HT-29 (cell line): Measurements from ENCODE around the gene ZNRF3. TPM values are rescaled to one million over a fixed set of nuclear protein-coding genes. Genes with fewer than 3 reads are reported as not detected.
A peak's percentile ranks its signal among the peaks of the same experiment; 100 is the strongest.

Source experiments
- DNase-seq: peaks from one replicate; pipeline ENCODE4 v3.0.0-alpha.2; 2015; ENCODE audit warnings: low spot score
- total RNA-seq: library from RNA; depleted of rRNA; stranded (reverse); fragments of >200 nt; shearing (Covaris generic); gene quantifications from 2 replicates; pipeline ENCODE4 v1.2.3, GENCODE V29; 2014

The ZNRF3 gene
- total RNA-seq, 1 experiment from 2014 or later = 81.8 TPM

DNA sequence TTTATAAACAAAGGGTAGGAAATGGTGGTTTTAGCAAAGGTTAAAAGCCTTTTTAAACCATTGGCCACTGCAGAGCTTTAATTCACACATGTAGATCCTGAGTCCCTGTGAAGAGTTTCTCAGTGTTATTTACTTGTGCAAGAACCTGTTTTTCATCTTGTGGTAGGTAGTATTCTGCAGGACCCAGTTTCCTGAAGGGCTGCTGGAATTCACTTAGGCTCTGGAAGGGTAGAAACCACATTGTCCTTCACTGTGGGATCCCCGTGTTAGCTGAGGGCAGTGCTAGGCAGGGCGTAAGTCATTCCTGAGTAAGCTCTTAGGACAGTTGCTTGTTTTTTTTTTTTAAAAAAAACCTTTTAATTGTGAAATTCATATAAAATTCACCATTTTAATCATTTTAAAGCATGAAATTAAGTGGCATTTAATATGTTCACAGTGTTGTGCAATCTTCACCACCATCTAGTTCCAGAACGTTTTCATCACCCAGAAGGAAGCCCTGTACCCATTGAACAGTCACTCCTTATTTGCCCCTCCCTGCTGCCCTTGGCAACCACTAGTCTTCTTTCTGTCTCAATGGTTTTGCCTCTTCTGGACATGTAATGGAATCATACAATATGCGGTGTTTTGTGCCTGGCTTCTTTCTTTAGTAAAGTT lies 100.5 kb downstream of the ZNRF3 start:
- DNase-seq = peak; percentile 56

DNA sequence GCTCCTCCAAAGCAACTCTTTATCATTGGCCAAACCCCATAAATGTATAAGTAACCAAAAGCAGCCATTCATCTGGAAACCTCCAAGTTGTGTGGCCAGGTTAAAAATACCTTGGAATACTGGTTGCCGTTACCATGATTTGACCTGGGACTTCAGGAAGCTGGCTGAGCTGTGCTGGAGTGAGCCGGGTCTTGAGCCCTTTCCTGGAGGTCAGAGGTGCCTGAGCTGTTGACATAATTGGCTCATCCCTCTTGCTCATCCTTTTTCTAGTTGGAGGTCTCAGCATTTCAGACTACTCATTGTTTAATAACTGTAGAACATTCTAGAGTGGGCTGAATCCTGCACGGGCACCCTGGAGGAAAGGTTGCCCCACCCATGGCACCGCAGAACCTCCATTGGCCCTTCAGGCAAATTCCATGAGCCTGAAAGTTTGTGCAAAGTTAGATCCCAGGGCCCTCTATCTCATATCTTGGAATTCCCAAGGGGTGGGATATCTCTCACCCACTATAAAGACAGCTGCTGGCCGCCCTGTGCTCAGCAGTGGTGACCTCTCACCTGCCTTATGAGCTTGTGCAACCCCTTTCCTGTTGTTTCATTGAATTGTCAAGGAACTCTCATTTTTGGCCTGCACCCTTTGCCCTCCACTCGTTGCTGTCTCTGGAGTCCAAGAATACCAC lies 101.2 kb downstream of the ZNRF3 start:
- no peak for DNase-seq

DNA sequence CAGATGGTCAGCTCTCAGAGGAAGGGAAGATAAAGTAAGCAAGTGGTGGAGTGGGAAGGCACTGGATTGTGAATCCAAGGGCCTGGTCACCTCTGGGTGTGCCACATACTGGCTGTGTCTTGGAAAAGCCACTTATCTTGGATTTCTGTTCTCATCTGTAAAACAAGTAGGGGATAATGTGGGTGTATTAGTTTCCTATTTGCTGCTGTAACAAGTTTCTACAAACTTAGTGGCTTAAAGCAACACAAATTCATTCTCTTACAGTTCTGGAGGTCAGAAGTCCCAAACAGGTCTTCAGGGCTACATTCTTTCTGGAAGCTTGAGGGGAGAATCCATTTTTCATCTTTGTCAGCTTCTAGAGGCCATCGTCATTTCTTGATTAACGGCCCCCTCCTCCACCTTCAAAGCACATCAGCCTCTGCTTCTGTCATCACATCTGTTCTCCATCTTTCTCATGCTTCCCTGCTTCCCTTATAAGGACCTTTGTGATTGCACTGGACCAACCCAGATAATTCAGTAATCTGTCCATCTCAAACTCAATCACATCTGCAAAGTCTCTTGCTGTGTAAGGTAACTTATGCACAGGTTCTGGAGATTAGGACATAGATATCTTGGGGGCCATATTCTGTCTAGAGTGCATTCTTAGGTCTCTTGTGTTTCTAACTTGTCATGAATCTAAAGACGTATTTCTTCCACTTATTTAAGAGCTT lies 102.4 kb downstream of the ZNRF3 start:
- no peak for DNase-seq

DNA sequence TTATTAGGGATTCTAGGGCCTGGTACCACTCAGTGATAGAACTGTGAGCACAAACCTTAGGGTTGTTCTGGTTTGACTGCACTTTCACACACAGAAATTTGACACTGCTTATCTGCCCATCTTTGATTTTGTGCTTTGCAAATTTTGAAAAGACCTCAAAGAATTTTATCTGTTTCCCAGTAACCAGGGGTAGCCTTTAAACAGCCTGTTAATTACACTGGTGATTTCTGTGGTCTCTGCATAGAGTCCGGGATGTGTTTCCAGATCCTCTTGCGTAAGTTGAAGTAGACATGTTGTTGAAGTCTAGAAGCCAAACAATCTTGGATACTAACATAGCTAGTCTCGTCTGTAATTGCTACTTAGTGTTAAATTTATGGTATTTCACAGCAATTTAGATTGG lies 103.0 kb downstream of the ZNRF3 start:
- peak; percentile 28 for DNase-seq

DNA sequence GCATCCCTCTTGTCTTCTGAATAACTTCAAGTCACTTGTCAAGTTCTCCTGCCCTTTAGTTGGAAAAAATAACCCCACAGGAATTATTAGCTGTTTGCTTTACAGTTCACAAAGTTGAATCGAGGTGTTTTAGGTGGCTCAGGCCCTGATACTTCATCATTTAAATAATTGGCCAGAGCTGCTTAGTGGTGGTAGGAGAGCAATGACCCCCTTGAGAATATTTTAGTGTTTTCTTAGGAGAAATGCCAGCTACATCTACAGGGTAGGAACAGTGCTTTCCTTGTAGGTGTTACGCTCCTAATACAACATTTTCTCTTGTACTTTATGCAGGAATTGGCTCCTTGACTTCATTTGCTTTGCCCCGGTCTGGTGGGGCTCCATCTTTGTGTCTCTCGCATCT lies 105.1 kb downstream of the ZNRF3 start:
- DNase-seq = no peak

DNA sequence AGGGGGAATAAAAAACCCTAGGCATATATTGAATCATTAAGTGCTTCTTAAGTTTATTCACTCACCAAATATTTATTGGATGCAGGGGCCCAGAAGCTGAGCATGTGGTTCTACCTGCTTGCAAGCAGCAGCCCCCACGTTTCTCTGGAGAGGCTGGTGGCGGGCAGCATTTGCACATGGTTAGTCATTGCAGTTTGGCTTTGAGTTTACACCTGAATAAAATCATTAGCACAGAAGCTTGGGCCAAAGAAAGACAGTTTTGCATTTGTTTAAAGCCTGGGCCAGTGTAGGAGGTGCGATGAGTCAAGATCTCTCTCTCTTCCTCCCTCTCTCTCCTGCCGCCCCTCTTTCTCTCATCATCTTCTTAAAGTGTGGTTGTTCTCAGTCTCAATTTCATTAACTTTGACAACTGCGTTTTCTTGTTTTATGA lies 105.7 kb downstream of the ZNRF3 start:
- no peak for DNase-seq

DNA sequence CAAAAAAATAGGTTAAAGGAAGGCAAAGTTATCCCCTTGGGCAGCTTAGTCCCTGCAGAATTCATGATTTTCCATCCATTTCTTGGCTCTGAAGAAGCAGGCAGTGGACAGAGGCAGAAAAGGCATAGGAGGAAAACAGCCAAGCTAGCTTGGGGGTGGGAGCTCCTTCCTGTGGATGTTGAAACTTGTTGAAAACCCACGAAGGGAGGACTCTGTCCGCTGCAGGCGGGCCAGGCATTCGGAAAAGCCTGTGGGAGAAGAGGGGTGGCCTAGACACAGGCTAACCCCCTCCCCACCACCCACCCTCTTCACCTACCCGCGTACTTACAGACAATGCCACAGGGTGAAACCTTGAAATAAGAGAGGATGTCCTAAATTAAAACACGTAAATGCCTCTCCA lies 106.1 kb downstream of the ZNRF3 start:
- DNase-seq = no peak

DNA sequence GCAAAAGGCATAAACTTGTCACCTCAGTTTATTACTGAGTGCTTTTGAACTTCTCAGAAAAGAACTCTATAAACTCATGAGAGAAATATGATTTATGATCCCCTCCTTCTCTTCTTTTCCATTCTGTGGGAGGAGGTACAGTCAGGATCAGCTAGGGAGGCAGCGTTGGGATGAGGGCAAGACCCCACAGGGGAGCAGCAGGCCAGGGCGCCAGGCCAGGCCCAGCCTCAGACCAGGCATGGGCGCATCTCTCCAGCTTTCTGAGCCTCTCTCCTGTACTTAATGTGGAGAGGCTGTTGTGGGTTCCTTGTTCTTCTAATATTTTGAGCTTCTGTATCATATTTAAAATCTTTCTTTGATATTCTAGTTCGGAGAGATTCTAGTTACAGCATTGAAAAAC lies 106.5 kb downstream of the ZNRF3 start:
- DNase-seq = no peak

DNA sequence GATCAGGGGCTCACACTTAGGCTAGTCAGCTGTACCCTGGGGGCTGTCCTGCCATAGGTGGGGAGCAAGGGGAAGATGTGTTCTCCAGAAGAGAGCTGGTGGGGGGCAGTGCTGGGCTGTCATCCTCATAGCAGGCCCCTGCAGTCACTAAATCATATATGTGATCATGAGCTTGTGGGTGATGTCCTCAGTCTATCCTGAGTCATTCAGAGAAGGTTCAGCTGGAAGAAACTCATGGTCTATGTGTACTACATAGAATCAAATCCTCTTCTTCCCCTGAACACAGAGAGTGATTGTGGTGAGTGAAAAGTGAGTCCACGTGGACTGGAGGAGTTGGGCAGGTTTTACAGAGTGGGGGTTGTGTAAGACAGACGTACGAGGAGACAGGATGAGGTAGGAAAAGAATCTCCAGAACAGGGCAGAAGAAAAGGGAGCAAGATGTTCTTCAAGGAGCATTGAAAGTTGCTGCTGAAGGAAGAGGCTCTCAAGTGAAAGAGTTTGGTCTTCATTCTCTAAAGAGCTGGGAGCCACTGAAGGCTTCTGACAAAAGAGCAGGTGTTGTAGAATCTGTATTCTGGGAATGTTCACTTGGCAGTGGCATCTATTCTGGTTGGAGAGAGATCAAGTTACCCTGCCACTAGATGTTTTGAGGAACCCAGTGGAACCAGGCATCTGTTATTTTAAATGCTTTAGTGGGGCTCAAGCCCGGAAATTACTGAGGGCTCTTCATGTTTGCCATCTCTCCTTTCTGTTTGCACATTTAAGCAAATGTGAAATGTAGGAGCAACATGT lies 109.4 kb downstream of the ZNRF3 start:
- DNase-seq = no peak

DNA sequence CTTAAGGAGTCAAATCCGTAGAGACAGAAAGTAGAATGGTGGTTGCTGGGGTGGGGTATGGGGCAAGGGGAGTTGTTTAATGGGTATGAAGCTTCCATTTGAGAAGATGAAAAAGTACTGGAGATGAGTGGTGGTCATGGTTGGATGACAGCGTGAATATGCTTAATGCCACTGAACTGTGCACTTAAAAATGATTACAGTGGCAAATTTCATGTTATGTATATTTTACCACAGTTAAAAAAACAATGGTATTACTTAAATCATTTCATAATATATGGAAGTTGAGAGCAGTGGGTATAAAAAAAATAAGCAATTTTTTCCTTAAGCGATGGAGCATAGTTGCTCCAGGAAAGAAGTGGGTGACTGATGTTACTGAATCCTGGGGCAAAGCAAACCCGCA lies 111.2 kb downstream of the ZNRF3 start:
- no peak for DNase-seq

DNA sequence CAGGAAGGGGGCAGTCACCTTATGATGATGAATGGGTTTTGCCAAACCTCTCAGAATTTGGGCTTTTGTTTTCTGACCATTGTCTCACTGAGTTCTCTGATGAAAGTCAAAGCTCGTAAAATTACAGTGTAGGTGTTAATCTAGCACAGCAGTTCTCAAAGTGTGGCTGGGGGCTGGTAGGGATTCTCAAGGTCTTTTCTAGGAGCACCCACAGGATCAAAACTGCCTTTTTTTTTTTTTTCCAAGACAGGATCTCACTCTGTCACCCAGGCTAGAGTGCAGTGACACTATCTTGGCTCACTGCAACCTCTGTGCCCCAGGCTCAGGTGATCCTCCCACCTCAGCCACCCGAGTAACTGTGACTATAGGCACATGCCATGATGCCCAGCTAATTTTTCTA lies 112.2 kb downstream of the ZNRF3 start:
- no peak for DNase-seq

DNA sequence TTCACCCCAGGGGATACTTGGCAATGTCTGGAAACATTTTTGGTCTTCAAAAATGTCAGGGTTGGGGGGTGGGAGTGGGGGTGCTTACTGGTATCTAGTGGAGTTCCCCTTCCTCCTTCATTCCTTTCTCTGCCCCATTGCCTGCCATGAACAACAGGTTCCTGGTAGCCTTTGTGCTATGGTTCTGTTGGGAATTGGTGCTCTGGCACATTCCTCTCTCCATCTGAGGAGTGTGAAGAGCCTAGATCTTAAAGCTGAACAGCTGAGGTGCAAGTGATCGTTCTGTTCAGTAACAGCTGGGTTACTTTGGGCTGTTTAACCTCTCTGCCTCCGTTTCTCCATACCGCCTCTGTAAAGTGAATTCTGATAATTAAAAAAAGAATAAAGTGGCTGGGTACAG lies 114.0 kb downstream of the ZNRF3 start:
- no peak for DNase-seq

DNA sequence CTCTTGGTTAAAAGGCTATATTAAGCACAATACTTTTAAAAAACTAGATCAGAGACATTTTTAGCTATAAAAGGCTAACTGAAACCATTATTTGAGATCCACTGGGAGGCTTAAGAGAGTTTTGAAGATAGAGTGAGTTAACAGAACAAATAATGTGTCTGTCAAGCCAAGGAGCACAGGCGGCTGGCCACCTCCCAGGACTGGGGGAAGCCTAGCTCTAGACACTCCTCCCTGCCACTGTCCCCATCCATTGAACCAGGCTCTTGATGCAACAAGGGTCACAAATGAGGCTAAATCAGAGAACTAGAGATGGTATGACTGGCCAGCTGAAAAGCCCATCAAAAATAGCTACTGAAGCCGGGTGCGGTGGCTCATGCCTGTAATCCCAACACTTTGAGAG lies 115.3 kb downstream of the ZNRF3 start:
- DNase-seq = no peak

DNA sequence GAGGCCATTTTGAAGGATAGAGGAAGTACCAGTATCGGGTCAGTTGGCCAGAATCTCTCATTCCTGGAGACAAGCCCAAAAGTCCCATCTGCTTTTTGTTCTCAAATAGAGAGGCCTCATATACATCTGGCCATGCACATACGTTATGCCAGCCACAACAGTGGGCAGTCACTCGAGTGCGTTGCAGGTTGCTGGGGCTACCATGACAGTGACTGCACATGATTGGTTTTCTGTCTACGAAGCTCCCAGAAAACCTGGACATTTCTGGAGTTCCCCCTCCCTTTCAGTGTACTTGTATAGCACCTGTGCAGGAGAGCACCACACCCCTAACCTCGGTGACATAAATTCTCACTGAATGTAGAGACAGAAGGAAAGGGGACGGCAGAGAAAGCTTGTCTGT lies 116.1 kb downstream of the ZNRF3 start:
- DNase-seq = no peak

DNA sequence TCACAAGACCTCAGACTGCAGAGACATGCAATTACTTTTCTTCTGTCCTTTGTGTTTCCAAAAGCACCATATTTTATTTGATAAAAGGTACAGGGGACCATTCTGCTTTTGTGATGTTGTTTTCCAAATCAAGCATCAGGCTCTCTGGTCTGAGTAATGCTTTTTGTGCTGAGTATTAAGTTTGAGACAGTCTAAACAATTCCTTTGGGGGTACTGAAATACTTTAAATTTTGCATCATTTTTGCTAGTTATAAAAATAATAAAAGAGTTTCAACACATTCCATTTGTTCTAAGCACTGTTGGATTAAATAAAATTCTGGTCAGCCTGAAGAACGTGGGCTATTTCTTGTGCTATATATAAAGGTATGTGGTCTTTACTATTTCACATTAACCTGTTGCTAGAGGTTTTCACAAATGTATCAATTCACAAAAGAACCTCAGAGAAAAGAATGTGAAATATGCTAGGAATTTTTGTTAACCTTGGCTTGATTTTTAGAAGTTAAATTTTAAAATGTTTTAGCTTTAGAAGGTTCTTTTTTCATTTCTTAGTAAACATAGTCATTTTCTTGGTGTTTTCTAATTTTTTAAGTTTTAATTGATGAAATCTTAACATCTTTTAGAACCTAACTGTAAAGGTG lies 116.7 kb downstream of the ZNRF3 start:
- no peak for DNase-seq

DNA sequence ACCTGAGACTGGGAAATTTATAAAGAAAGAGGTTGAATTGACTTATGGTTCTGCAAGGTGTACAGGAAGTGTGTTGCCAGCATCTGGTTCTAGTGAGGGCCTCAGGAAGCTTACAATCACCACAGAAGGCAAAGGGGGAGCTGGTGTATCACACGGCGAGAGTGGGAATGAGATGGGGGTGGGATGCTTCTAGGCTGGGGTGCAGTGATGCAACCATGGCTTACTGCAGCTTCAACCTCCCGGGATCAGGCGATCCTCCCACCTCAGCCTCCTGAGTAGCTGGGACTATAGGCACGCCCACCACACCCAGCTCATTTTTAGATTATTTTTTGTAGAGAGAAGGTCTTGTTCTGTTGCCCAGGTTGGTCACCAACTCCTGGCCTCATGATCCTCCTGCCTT lies 117.3 kb downstream of the ZNRF3 start:
- DNase-seq = no peak

DNA sequence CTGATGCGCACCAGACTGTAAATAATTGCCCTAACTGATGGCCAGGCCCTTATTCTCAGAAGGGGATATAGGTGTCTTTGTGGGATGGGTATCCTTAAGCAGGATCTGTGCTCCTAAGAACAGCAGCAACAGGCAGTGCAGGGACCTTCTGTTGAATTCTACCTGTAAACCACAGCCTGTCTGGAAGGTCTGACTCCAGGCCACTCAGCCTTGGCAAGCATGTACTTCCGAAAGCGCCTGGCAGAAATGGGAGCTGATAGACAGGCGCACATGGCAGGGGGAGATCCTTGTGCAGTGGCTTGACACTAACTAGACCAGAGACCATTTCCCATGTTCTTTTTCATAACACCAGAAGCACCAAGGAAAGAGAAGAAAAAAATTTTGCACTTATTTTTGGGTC lies 119.2 kb downstream of the ZNRF3 start:
- DNase-seq = no peak

DNA sequence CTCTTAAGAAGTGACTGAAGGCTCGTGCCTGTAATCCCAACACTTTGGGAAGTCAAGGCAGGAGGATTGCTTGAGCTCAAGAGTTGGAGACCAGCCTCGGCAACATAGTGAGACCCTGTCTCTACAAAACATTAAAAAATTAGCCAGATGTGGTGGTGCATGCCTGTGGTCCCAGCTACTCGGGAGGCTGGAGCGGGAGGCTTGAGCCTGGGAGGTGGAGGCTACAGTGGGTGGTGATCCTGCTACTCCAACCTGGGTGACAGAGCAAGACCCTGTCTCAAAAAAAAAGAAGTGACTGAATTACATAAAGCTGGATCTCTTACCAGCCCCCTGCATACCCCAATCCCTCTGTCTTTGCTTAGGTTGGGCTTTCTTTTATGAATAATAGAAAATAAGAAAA lies 120.2 kb downstream of the ZNRF3 start:
- DNase-seq = no peak

DNA sequence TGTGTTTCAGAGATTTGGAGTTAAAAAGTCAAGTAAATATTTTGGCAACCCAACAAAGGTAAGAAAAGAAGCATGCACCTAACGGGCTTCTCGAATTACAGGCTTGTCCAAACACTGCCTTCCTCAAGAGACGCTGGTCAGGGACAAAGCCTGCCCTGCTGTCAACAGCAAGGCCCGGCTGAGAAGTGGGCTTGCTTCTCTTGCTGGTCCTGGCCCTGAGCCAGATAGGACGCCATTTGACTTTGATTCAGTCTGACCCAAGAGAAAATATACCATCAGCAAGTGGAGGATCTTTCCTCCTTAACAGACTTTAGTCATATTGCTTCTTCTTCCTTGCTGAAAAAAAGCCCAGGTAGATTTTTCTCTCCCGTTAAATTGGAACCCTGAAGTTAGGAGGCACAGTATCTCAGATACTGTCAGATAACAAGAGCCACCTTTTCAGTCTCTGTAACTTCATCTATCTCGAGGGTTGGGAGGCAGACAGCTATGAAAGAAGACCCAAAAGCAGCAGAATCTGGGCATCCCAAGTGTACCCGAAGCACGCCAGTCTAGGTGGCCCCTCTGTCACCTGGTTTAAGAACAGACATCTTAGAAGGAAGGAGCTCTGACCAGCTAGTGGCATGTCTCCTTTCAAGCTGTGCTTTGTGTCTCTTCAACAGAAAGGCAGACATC lies 120.7 kb downstream of the ZNRF3 start:
- DNase-seq = peak; percentile 66

DNA sequence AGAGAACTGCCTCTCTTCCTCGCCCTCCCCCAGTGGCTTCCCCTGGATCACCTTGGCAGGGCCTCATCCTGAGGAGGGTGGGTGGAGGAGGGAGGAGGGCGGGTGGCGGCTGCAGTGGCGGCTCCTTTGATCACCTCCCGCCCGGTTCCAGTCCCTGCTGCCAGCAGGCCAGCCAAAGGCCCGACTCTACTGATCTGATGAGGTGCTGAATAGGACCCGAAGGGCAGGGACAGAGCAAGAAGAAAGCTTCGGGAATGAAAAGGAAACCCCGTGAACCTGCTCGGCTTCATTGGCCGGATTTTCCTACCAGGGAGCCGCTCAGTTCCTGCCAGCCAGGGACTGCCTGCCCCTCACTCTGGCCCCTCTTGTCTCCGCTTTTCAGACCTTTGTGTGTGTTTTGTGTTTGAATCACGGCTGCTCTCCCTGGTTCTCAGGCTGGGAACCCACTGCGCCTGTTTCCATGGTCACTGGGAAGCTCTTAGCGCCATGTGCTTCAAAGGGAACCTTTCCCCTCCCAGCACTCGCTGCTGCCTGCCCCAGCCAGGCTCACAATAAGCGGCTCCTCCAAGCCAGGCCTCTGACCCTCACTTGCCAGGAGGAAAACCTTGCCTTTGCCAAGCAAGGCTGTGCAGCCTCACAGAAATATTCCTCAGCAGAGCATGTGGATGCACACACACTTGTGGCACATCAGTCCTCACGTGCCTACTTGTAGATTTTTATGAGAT lies 121.4 kb downstream of the ZNRF3 start:
- peak; percentile 93 for DNase-seq
